GM23338 (cell line): ENCODE data around the gene TSPAN13. TPM values are rescaled to one million over a fixed set of nuclear protein-coding genes. Genes with fewer than 3 reads are reported as not detected.

ENCODE experiments used
- ATAC-seq: fragments of 200-7000 bp; cut with Tn5 transposase; 3 replicates; pipeline ENCODE4 v1.9.1; 2020
- DNase-seq: peaks from one replicate; pipeline ENCODE4 v3.0.0-alpha.2; 2015; ENCODE audit warnings: low spot score
- H2AFZ ChIP-seq: fragments of 200-600 bp; sonication (generic); 2 replicates; pipeline ENCODE4 v1.8.0; 2016; ENCODE audit warnings: antibody characterized with exemption, mild to moderate bottlenecking, moderate library complexity
- H3F3A ChIP-seq: fragments of 200-600 bp; sonication (generic); replicated peaks from 2 replicates; pipeline ENCODE4 v1.8.0; 2017; ENCODE audit warnings: antibody characterized with exemption, mixed run types, low read depth
- H3K27ac ChIP-seq: fragments of 200-600 bp; sonication (generic); 2 replicates; pipeline ENCODE4 v1.6.1; 2016; ENCODE audit warnings: low read depth
- H3K27me3 ChIP-seq: fragments of 200-600 bp; sonication (generic); 2 replicates; pipeline ENCODE4 v1.8.0; 2016; ENCODE audit warnings: mild to moderate bottlenecking, mixed run types, moderate library complexity; ENCODE audit not compliant: insufficient read depth
- H3K36me3 ChIP-seq: fragments of 200-600 bp; sonication (generic); 2 replicates; pipeline ENCODE4 v1.8.0; 2016; ENCODE audit warnings: mild to moderate bottlenecking; ENCODE audit not compliant: insufficient read depth
- H3K4me1 ChIP-seq: fragments of 200-600 bp; sonication (generic); 2 replicates; pipeline ENCODE4 v1.8.0; 2016; ENCODE audit warnings: mild to moderate bottlenecking, moderate library complexity; ENCODE audit not compliant: insufficient read depth
- H3K4me2 ChIP-seq: fragments of 200-600 bp; sonication (generic); 2 replicates; pipeline ENCODE4 v1.7.1; 2017; ENCODE audit warnings: mixed run types
- H3K4me3 ChIP-seq: fragments of 200-600 bp; sonication (generic); 2 replicates; pipeline ENCODE4 v1.6.1; 2016; ENCODE audit warnings: mixed run types
- H3K79me2 ChIP-seq: fragments of 200-600 bp; sonication (generic); replicated peaks from 2 replicates; pipeline ENCODE4 v1.8.0; 2017; ENCODE audit warnings: mild to moderate bottlenecking; ENCODE audit not compliant: insufficient read depth
- H3K9me2 ChIP-seq: fragments of 200-600 bp; sonication (generic); 2 replicates; pipeline ENCODE4 v1.8.0; 2017; ENCODE audit not compliant: insufficient read depth
- H4K20me1 ChIP-seq: fragments of 200-600 bp; sonication (generic); replicated peaks from 2 replicates; pipeline ENCODE4 v1.8.0; 2017; ENCODE audit warnings: mild to moderate bottlenecking; ENCODE audit not compliant: insufficient read depth
- H3K27ac Mint-ChIP-seq: 2 replicates; pipeline ENCODE4 v1.8.0; 2020; ENCODE audit warnings: inconsistent platforms, mild to moderate bottlenecking, moderate library complexity, mixed read lengths
- H3K27me3 Mint-ChIP-seq: 3 replicates; pipeline ENCODE4 v1.8.0; 2022; ENCODE audit warnings: low read depth, mild to moderate bottlenecking, moderate library complexity, mixed read lengths, inconsistent platforms; ENCODE audit not compliant: insufficient read depth, poor library complexity
- H3K36me3 Mint-ChIP-seq: 3 replicates; pipeline ENCODE4 v1.8.0; 2021; ENCODE audit warnings: low read depth, mild to moderate bottlenecking, inconsistent platforms, moderate library complexity, mixed read lengths
- H3K4me1 Mint-ChIP-seq: 3 replicates; pipeline ENCODE4 v1.8.0; 2020; ENCODE audit warnings: mild to moderate bottlenecking, inconsistent platforms, mixed read lengths
- H3K4me3 Mint-ChIP-seq: 3 replicates; pipeline ENCODE4 v1.8.0; 2021; ENCODE audit warnings: moderate library complexity, mild to moderate bottlenecking, inconsistent platforms, mixed read lengths
- H3K9me3 Mint-ChIP-seq: 3 replicates; pipeline ENCODE4 v1.8.0; 2020; ENCODE audit warnings: moderate library complexity, mild to moderate bottlenecking, inconsistent platforms, mixed read lengths
- CREB1 ChIP-seq: fragments of 250-450 bp; sonication (Bioruptor Pico); IDR thresholded peaks from 2 replicates; pipeline ENCODE4 v1.5.0; 2020; ENCODE audit warnings: low read depth, mild to moderate bottlenecking, moderate library complexity
- EZH2 ChIP-seq: fragments of 200-600 bp; sonication (generic); IDR thresholded peaks from one replicate; pipeline ENCODE4 v1.8.0; 2017; ENCODE audit warnings: antibody characterized with exemption, mild to moderate bottlenecking, low read depth; ENCODE audit not compliant: unreplicated experiment
- EZH2phosphoT487 ChIP-seq: fragments of 200-600 bp; sonication (generic); IDR thresholded peaks from one replicate; pipeline ENCODE4 v1.8.1; 2018; ENCODE audit warnings: antibody characterized with exemption; ENCODE audit not compliant: unreplicated experiment
- JUNB ChIP-seq: IDR thresholded peaks from one replicate; pipeline ENCODE4 v1.6.1; 2016; ENCODE audit warnings: antibody characterized with exemption; ENCODE audit not compliant: unreplicated experiment
- NANOG ChIP-seq: IDR thresholded peaks from 2 replicates; pipeline ENCODE4 v1.6.1; 2016; ENCODE audit warnings: antibody characterized with exemption, borderline replicate concordance
- POLR2AphosphoS5 ChIP-seq: IDR thresholded peaks from 2 replicates; pipeline ENCODE4 v1.6.1; 2016; ENCODE audit warnings: antibody characterized with exemption, low read depth
- STAT1 ChIP-seq: IDR thresholded peaks from one replicate; pipeline ENCODE4 v1.6.1; 2016; ENCODE audit warnings: antibody characterized with exemption; ENCODE audit not compliant: unreplicated experiment
- ZNF114 ChIP-seq: fragments of 250-450 bp; sonication (Bioruptor Pico); IDR thresholded peaks from 2 replicates; pipeline ENCODE4 v1.5.0; 2020; ENCODE audit warnings: mild to moderate bottlenecking, moderate library complexity
- ZNF331 ChIP-seq: fragments of 250-450 bp; sonication (Bioruptor Pico); IDR thresholded peaks from 2 replicates; pipeline ENCODE4 v1.5.0; 2020; ENCODE audit warnings: low read depth, mild to moderate bottlenecking, moderate library complexity
- polyA plus RNA-seq: library from polyadenylated mRNA; unstranded; fragments of >200 nt; fragmentation: Nextera tagmentation; extraction: Ambion mirVana; gene quantifications from 2 replicates; pipeline ENCODE4 v1.2.1, GENCODE V29; 2016
- total RNA-seq: library from RNA; depleted of rRNA; stranded (reverse); fragments of >200 nt; shearing (Covaris generic); gene quantifications from 2 replicates; pipeline ENCODE4 v1.2.3, GENCODE V29; 2014
- TF ChIP-seq, protein P1 (sequence below), 2 experiments: fragments of 200-600 bp in 1 of 2; sonication (generic) in 1 of 2; conservative IDR thresholded peaks; 2 replicates each; pipeline versions ENCODE4 v1.5.1 to v1.6.1; 2016 to 2017; ENCODE audit warnings: antibody characterized with exemption in 2 of 2, low read depth in 2 of 2, mild to moderate bottlenecking in 2 of 2, moderate library complexity in 1 of 2
- TF ChIP-seq, protein P2 (sequence below): IDR thresholded peaks from 2 replicates; pipeline ENCODE4 v1.6.1; 2016; ENCODE audit warnings: antibody characterized with exemption
- TF ChIP-seq, protein P3 (sequence below): IDR thresholded peaks from one replicate; pipeline ENCODE4 v1.6.1; 2018; ENCODE audit warnings: antibody characterized with exemption; ENCODE audit not compliant: unreplicated experiment

The TSPAN13 gene
- total and polyA plus RNA-seq, 2 experiments from 2014 or later: 27.6 to 40.9 TPM

DNA sequence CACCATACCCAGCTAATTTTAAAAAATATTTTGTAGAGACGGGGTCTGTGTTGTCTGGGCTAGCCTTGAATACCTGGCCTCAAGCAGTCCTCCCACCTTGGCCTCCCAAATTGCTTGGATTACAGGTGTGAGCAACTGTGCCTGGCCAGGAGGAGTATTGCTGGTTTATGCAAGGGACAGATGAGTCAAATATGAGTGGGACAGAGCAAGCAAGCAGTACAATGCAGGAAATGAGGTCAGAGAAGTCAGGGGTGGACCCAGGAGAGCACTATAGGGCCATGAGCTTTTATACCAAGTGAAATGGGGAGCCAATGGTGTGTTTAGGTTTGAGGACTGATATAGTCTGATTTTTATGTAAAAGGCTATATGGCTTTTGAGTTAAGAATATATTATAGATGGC lies 6.3 kb downstream of the TSPAN13 start:
- DNase-seq (no peak), ATAC-seq (no peak)
- H3K27ac Mint-ChIP-seq: no peak overlapping the region
- H4K20me1 ChIP-seq: peaks cover 13% of the 10 kb centered on the region
- H3F3A ChIP-seq: no peaks in the 10 kb centered on the region
- H3K4me3 ChIP-seq: no peak overlapping the region
- peaks cover 7% of the 10 kb centered on the region for H3K27me3 ChIP-seq
- H3K9me2 ChIP-seq: 0 out of 2 replicates have a peak, but pooled peaks cover 5% of the 10 kb centered on the region
- no peaks in the 10 kb centered on the region for H3K9me3 Mint-ChIP-seq
- TF ChIP-seq, protein P1, sequence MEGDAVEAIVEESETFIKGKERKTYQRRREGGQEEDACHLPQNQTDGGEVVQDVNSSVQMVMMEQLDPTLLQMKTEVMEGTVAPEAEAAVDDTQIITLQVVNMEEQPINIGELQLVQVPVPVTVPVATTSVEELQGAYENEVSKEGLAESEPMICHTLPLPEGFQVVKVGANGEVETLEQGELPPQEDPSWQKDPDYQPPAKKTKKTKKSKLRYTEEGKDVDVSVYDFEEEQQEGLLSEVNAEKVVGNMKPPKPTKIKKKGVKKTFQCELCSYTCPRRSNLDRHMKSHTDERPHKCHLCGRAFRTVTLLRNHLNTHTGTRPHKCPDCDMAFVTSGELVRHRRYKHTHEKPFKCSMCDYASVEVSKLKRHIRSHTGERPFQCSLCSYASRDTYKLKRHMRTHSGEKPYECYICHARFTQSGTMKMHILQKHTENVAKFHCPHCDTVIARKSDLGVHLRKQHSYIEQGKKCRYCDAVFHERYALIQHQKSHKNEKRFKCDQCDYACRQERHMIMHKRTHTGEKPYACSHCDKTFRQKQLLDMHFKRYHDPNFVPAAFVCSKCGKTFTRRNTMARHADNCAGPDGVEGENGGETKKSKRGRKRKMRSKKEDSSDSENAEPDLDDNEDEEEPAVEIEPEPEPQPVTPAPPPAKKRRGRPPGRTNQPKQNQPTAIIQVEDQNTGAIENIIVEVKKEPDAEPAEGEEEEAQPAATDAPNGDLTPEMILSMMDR (conservative IDR thresholded peaks at IDR 0.05; ENCODE audit: low read depth in 2 of 2): no peak
- TF ChIP-seq JUNB (no peak), STAT1 (no peak), ZNF114 (CRISPR knock-in tag) (no peak), EZH2 (no peak), NANOG (no peak), CREB1 (CRISPR knock-in tag) (no peak), POLR2AphosphoS5 (no peak), ZNF331 (CRISPR knock-in tag) (no peak)
- TF ChIP-seq, protein P2, sequence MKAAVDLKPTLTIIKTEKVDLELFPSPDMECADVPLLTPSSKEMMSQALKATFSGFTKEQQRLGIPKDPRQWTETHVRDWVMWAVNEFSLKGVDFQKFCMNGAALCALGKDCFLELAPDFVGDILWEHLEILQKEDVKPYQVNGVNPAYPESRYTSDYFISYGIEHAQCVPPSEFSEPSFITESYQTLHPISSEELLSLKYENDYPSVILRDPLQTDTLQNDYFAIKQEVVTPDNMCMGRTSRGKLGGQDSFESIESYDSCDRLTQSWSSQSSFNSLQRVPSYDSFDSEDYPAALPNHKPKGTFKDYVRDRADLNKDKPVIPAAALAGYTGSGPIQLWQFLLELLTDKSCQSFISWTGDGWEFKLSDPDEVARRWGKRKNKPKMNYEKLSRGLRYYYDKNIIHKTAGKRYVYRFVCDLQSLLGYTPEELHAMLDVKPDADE: no peak
- no peak overlapping the region for H3K4me3 Mint-ChIP-seq
- H3K36me3 ChIP-seq: no peaks in the 10 kb centered on the region
- peaks cover 5% of the 10 kb centered on the region for H3K27me3 Mint-ChIP-seq
- no peaks in the 10 kb centered on the region for H3K36me3 Mint-ChIP-seq
- peaks cover 78% of the 10 kb centered on the region for H3K79me2 ChIP-seq
- peaks cover 26% of the 10 kb centered on the region for H3K4me1 Mint-ChIP-seq
- peaks cover 16% of the 10 kb centered on the region for H3K4me1 ChIP-seq
- no peak overlapping the region for H3K27ac ChIP-seq
- no peak overlapping the region for H2AFZ ChIP-seq
- no peak overlapping the region for H3K4me2 ChIP-seq

DNA sequence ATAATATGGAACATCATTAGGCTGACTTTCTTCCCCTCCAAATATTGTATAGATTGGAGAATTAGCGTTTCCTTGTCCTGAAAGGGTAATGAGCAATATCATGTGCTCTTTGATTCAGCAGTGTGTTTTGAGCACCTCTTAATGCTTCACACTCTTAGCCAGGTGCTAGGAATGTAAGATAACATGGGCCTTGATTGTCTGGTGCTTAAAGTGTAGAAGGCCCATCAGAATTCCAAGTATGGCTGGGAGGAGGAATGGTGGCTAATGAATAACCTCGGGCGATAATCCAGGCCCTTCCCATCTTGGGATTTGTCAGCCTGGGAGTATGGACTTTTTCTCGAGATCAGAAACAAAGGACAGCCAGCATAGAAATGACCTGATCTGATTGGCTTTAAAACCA lies 8.6 kb downstream of the TSPAN13 start:
- H3K4me1 Mint-ChIP-seq: peaks cover 9% of the 10 kb centered on the region
- no peak overlapping the region for H3K27ac ChIP-seq
- peaks cover 75% of the 10 kb centered on the region for H3K79me2 ChIP-seq
- 0 out of 2 replicates have a peak, but pooled peaks cover 5% of the 10 kb centered on the region for H3K9me2 ChIP-seq
- no peaks in the 10 kb centered on the region for H3K36me3 ChIP-seq
- H3K27me3 ChIP-seq: no peaks in the 10 kb centered on the region
- no peak overlapping the region for H2AFZ ChIP-seq
- H3K4me3 ChIP-seq: no peak overlapping the region
- H3K36me3 Mint-ChIP-seq: no peaks in the 10 kb centered on the region
- DNase-seq: peak; percentile 30
- no peak overlapping the region for H3K27ac Mint-ChIP-seq
- H3K4me1 ChIP-seq: no peaks in the 10 kb centered on the region
- no peaks in the 10 kb centered on the region for H3K27me3 Mint-ChIP-seq
- H3K4me2 ChIP-seq: no peak overlapping the region
- no peak for ATAC-seq
- H4K20me1 ChIP-seq: no peaks in the 10 kb centered on the region
- no peaks in the 10 kb centered on the region for H3F3A ChIP-seq
- no peaks in the 10 kb centered on the region for H3K9me3 Mint-ChIP-seq
- H3K4me3 Mint-ChIP-seq: no peak overlapping the region
- TF ChIP-seq, protein P3, sequence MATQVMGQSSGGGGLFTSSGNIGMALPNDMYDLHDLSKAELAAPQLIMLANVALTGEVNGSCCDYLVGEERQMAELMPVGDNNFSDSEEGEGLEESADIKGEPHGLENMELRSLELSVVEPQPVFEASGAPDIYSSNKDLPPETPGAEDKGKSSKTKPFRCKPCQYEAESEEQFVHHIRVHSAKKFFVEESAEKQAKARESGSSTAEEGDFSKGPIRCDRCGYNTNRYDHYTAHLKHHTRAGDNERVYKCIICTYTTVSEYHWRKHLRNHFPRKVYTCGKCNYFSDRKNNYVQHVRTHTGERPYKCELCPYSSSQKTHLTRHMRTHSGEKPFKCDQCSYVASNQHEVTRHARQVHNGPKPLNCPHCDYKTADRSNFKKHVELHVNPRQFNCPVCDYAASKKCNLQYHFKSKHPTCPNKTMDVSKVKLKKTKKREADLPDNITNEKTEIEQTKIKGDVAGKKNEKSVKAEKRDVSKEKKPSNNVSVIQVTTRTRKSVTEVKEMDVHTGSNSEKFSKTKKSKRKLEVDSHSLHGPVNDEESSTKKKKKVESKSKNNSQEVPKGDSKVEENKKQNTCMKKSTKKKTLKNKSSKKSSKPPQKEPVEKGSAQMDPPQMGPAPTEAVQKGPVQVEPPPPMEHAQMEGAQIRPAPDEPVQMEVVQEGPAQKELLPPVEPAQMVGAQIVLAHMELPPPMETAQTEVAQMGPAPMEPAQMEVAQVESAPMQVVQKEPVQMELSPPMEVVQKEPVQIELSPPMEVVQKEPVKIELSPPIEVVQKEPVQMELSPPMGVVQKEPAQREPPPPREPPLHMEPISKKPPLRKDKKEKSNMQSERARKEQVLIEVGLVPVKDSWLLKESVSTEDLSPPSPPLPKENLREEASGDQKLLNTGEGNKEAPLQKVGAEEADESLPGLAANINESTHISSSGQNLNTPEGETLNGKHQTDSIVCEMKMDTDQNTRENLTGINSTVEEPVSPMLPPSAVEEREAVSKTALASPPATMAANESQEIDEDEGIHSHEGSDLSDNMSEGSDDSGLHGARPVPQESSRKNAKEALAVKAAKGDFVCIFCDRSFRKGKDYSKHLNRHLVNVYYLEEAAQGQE: no peak
- TF ChIP-seq CREB1 (CRISPR knock-in tag) (no peak), EZH2phosphoT487 (no peak), POLR2AphosphoS5 (no peak)
